ENCODE data around the gene KAT2B.

The KAT2B gene

DNA sequence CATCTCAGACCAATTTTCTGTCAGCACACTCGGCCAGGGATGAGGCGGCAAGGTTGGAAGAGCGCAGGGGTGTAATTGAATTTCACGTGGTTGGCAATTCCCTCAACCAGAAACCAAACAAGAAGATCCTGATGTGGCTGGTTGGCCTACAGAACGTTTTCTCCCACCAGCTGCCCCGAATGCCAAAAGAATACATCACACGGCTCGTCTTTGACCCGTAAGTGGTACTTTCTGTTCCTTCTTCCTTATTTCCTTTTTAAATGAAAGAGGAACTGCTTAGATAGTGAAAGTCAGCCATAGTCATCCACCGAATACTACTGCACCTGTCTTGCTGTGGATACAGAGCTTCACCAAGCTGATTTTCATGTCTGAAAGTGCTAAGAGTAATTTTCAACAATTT lies 85.7 kb downstream of the KAT2B start:
- DNase-seq (ENCODE audit: low read depth), result no peak
- TF ChIP-seq, protein P1, sequence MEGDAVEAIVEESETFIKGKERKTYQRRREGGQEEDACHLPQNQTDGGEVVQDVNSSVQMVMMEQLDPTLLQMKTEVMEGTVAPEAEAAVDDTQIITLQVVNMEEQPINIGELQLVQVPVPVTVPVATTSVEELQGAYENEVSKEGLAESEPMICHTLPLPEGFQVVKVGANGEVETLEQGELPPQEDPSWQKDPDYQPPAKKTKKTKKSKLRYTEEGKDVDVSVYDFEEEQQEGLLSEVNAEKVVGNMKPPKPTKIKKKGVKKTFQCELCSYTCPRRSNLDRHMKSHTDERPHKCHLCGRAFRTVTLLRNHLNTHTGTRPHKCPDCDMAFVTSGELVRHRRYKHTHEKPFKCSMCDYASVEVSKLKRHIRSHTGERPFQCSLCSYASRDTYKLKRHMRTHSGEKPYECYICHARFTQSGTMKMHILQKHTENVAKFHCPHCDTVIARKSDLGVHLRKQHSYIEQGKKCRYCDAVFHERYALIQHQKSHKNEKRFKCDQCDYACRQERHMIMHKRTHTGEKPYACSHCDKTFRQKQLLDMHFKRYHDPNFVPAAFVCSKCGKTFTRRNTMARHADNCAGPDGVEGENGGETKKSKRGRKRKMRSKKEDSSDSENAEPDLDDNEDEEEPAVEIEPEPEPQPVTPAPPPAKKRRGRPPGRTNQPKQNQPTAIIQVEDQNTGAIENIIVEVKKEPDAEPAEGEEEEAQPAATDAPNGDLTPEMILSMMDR (conservative IDR thresholded peaks at IDR 0.05; ENCODE audit: low read depth, low read length), result no peak
- H3K4me3 ChIP-seq (ENCODE audit: low read length), result no peak overlapping the region

DNA sequence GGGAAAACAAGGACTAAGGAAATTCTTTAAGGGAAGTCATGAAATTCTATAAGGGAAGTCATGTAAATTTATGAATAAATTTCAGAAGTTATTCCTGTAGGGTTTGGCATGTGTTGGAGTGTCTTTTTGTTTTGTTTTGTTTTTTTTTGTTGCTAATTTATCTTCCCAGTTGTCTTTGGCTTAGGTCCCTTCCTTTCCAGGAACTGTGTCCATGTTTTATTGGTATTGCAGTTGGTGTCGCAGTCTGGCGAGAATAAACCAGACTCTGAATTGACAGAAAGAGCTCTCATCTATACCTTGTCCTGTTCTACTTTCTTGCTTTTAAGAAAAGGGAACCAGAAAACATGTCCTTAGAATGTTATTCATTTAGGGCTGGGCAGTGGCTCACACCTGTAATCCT lies 88.1 kb downstream of the KAT2B start:
- DNase-seq (ENCODE audit: low read depth), result no peak
- H3K4me3 ChIP-seq (ENCODE audit: low read length), result no peak overlapping the region
- TF ChIP-seq, protein P1 (conservative IDR thresholded peaks at IDR 0.05; ENCODE audit: low read depth, low read length), result no peak

DNA sequence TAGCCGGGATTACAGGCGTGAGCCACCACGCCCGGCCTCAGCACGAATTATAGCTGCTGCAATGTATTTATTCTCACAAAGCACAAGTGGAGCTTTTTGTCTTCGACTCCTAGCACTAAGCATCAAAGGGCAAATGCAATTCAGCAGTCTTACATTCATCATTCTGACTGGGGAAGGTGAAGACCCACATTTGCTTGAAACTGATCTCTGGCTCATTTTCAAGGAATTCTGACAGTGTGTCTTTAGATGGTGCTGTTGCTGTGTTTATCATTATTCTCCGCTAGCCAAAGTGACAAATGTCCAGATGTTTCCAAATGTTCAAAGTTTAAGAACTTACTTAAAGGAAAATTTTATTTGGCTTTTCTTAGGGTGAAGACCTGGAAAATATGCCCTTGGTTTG lies 89.9 kb downstream of the KAT2B start:
- DNase-seq (ENCODE audit: low read depth), result no peak
- TF ChIP-seq, protein P1 (conservative IDR thresholded peaks at IDR 0.05; ENCODE audit: low read depth, low read length), result no peak

DNA sequence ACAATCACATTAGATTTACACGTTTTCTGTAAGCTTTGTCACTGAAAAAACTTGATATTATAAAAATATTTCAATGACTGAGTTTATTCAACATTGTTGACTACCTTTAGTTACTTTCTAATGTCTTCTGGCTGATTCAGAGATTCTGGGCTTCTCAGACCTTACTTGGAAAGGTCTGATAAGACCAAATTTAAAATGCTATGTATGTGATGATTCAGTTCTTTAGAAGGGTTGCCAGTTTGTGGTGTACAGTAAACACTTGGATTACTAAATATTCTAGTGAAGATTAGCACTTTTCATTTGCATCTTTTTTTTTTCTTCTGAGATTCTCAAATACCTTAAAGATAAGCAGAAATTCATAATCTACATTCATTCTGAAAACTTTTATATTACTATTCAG lies 96.0 kb downstream of the KAT2B start:
- DNase-seq (ENCODE audit: low read depth), result no peak
- TF ChIP-seq, protein P1 (conservative IDR thresholded peaks at IDR 0.05; ENCODE audit: low read depth, low read length), result no peak
- H3K4me3 ChIP-seq (ENCODE audit: low read length), result no peak overlapping the region

More for the DNA sequence above, 89.9 kb downstream of the KAT2B start:
- H3K4me3 ChIP-seq (ENCODE audit: low read length), result no peak overlapping the region

DNA sequence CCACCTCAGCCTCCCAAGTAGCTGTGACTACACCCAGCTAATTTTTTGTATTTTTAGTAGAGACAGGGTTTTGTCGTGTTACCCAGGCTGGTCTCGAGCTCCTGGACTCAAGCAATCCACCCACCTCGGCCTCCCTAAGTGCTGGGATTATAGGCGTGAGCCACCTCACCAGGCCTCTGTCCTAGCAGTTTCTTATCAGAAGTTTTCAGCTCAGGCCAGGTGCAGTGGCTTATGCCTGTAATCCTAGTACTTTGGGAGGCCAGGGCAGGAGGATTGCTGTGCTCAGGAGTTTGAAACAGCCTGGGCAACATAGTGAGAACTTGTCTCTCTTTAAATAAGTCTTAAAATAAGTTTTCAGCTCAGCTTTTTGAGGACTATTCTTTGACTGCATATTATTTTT lies 97.4 kb downstream of the KAT2B start:
- no peak overlapping the region for H3K4me3 ChIP-seq (ENCODE audit: low read length)
- TF ChIP-seq, protein P1 (conservative IDR thresholded peaks at IDR 0.05; ENCODE audit: low read depth, low read length), result no peak
- no peak for DNase-seq (ENCODE audit: low read depth)

DNA sequence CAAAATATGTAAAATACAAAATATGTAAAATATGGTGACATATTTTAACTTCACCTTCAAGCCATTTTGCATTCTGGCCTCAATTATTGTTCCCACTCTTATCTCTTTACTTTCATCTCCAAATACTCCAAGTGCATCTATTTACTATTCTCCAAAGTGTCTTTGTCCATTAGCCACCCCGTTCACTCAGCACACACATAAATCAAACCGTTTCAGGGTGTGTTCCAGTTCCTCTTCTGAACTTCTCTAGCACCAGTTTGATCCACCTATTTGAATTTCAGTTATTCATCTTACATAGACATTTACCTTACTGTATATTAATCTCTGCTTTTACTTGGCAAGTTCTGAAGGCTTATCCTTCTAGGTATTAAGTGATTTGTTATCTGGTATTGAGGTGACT lies 100.6 kb downstream of the KAT2B start:
- TF ChIP-seq, protein P1 (conservative IDR thresholded peaks at IDR 0.05; ENCODE audit: low read depth, low read length), result no peak
- no peak overlapping the region for H3K4me3 ChIP-seq (ENCODE audit: low read length)
- DNase-seq (ENCODE audit: low read depth), result no peak

DNA sequence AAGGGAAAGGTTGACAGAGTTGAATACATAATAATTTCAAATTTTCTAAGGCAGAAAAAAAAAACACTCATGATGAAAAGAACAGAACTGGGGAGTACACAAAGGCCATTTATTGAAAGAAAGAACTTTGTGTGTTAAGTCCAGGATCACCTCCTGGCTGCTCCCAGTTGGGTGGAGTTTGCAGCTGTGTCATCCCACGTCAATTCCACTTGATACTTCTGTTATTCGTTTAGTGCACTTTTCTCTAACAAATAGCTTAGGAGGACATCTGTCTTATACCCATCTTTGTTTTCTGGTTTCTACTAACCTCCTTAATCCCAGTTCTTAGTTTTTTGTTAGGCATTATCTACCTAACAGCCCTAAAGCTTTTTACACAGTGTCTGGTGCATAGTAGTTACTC lies 101.1 kb downstream of the KAT2B start:
- no peak overlapping the region for H3K4me3 ChIP-seq (ENCODE audit: low read length)
- no peak for DNase-seq (ENCODE audit: low read depth)
- TF ChIP-seq, protein P1 (conservative IDR thresholded peaks at IDR 0.05; ENCODE audit: low read depth, low read length), result no peak

All from retinal pigment epithelial cell (primary cell).